MCF 10A (cell line): Measurements from ENCODE around the gene DUSP8. TPM values are rescaled to one million over a fixed set of nuclear protein-coding genes. Genes with fewer than 3 reads are reported as not detected.

Experiments
- BruUV-seq: library from RNA; stranded (reverse); fragments of 400-500 nt; replicated peaks from 2 replicates; lab custom pipeline; 2021; lab: Mats Ljungman, UMichigan
- CTCF ChIA-PET: fragments of 300-600 bp; sonication (Branson Sonifier 250); formaldehyde crosslinking; extraction: SDS; loops from one replicate; lab custom pipeline; 2021; ENCODE audit warnings: antibody characterized with exemption, inconsistent platforms; lab: Yijun Ruan, JAX
- POLR2A ChIA-PET: fragments of 300-600, 350-650 bp; sonication (Branson Sonifier 250); formaldehyde crosslinking; extraction: SDS; loops from one replicate; lab custom pipeline; 2020; ENCODE audit warnings: antibody characterized with exemption, inconsistent platforms; lab: Yijun Ruan, JAX
- DNase-seq: peaks from one replicate; pipeline ENCODE4 v3.0.0-alpha.2; 2018; ENCODE audit not compliant: unreplicated experiment
- H3K27ac Mint-ChIP-seq: one replicate; pipeline ENCODE4 v1.8.0; 2022; ENCODE audit warnings: mild to moderate bottlenecking, low read depth, mixed read lengths; ENCODE audit not compliant: unreplicated experiment
- H3K27me3 Mint-ChIP-seq: one replicate; pipeline ENCODE4 v1.8.0; 2022; ENCODE audit warnings: mixed read lengths; ENCODE audit not compliant: insufficient read depth, unreplicated experiment
- H3K36me3 Mint-ChIP-seq: one replicate; pipeline ENCODE4 v1.8.0; 2022; ENCODE audit warnings: mild to moderate bottlenecking, moderate library complexity, mixed read lengths; ENCODE audit not compliant: insufficient read depth, unreplicated experiment
- H3K4me1 Mint-ChIP-seq: one replicate; pipeline ENCODE4 v1.8.0; 2022; ENCODE audit warnings: mixed read lengths; ENCODE audit not compliant: insufficient read depth, unreplicated experiment
- H3K4me3 Mint-ChIP-seq: one replicate; pipeline ENCODE4 v1.8.0; 2022; ENCODE audit warnings: mild to moderate bottlenecking, moderate library complexity, mixed read lengths; ENCODE audit not compliant: unreplicated experiment
- H3K9me3 Mint-ChIP-seq: one replicate; pipeline ENCODE4 v1.8.0; 2022; ENCODE audit warnings: mixed read lengths; ENCODE audit not compliant: unreplicated experiment
- CTCF ChIP-seq: fragments of 200-600 bp; IDR thresholded peaks from one replicate; pipeline ENCODE4 v1.8.0; 2022; ENCODE audit warnings: antibody characterized with exemption, mild to moderate bottlenecking; ENCODE audit not compliant: unreplicated experiment
- intact Hi-C: fragments of 100-400 bp; cut with micrococcal nuclease; formaldehyde crosslinking; loops from 2 replicates; pipeline ENCODE4 v1.14.1; 2022
- total RNA-seq: library from RNA; stranded (reverse); gene quantifications from 2 replicates; pipeline ENCODE4 v1.2.3, GENCODE V29; 2022

DUSP8 gene
- total RNA-seq, 1 experiment from 2014 or later, result 17.6 TPM

GRCh38 chr11:1530686-1531448 lies 41.2 kb downstream of the DUSP8 start:
- no peak for TF ChIP-seq CTCF
- no peaks in the 10 kb centered on the region for H3K27me3 Mint-ChIP-seq
- POLR2A ChIA-PET, result interaction anchor here (0.6 to 1.0 kb wide), 3 partner anchors 66 to 294 kb away, joined by 3 to 4 read pairs (median 3); no protein-coding TSS in a partner anchor
- H3K9me3 Mint-ChIP-seq, result no peaks in the 10 kb centered on the region
- peaks cover 13% of the 10 kb centered on the region for H3K36me3 Mint-ChIP-seq
- CTCF ChIA-PET, result interaction anchor here (0.6 to 2.5 kb wide), 6 partner anchors 16 to 575 kb away, joined by 3 to 21 read pairs (median 4); no protein-coding TSS in a partner anchor
- BruUV-seq, result no TSS peak
- peak overlapping the region; percentile 82 for H3K27ac Mint-ChIP-seq
- peak overlapping the region; percentile 23 for H3K4me3 Mint-ChIP-seq
- intact Hi-C loops, result loop anchor here (10.0 kb wide), 1 partner anchor 226 kb away; the partner anchor contains the start of gene TOLLIP
- H3K4me1 Mint-ChIP-seq, result peaks cover 34% of the 10 kb centered on the region
- no peak for DNase-seq

- DNase-seq, result no peak
- ChIA-PET CTCF (interaction anchor here (1.8 kb wide), 1 partner anchor 14 kb away, joined by 6 read pairs; no protein-coding TSS in a partner anchor), POLR2A (no interaction called here)
- no peak overlapping the region for H3K27ac Mint-ChIP-seq
- no peaks in the 10 kb centered on the region for H3K9me3 Mint-ChIP-seq
- peaks cover 26% of the 10 kb centered on the region for H3K4me1 Mint-ChIP-seq
- H3K4me3 Mint-ChIP-seq, result no peak overlapping the region
- no peak for TF ChIP-seq CTCF
- H3K27me3 Mint-ChIP-seq, result no peaks in the 10 kb centered on the region
- intact Hi-C loops, result loop anchor here (10.0 kb wide), 1 partner anchor 225 kb away; the partner anchor contains the start of gene TOLLIP
- peaks cover 11% of the 10 kb centered on the region for H3K36me3 Mint-ChIP-seq
- BruUV-seq, result no TSS peak
Observed at GRCh38 chr11:1529774-1530173, 42.3 kb downstream of the DUSP8 start.

DNA sequence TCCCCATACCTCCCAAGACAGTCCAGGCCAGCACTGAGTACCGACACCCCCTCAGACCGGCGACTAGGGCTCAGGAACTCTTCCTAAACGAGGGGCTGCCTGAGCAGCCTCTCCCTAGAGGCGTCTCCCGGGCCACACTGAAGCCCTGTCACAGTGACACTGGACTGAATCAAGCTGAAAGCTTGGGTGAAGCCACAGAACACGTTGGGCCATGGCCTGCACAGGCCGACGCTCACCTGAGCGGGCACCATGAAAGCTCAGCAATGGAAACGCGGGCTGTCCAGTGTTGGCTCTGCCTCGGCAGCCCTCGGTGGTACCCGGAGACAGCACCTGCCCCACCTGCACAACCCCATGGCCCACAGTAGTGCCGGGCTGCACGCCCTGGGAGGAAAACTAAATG lies 42.8 kb downstream of the DUSP8 start:
- ChIA-PET POLR2A (no interaction called here), CTCF (interaction anchor here (0.6 to 1.8 kb wide), 2 partner anchors 14 to 35 kb away, joined by 3 to 6 read pairs; no protein-coding TSS in a partner anchor)
- intact Hi-C loops, result no loop called here
- Mint-ChIP-seq H3K27ac (no peak overlapping the region), H3K36me3 (peaks cover 6% of the 10 kb centered on the region), H3K27me3 (no peaks in the 10 kb centered on the region), H3K9me3 (no peaks in the 10 kb centered on the region), H3K4me3 (no peak overlapping the region), H3K4me1 (peaks cover 22% of the 10 kb centered on the region)
- BruUV-seq, result no TSS peak
- DNase-seq, result no peak
- no peak for TF ChIP-seq CTCF

- Mint-ChIP-seq H3K4me1 (peaks cover 20% of the 10 kb centered on the region), H3K27ac (no peak overlapping the region), H3K9me3 (no peaks in the 10 kb centered on the region), H3K4me3 (no peak overlapping the region), H3K36me3 (peaks cover 6% of the 10 kb centered on the region), H3K27me3 (no peaks in the 10 kb centered on the region)
- TF ChIP-seq CTCF, result no peak
- ChIA-PET POLR2A (no interaction called here), CTCF (interaction anchor here (0.6 to 1.8 kb wide), 2 partner anchors 13 to 36 kb away, joined by 3 to 6 read pairs; no protein-coding TSS in a partner anchor)
- DNase-seq, result no peak
- BruUV-seq, result no TSS peak
- intact Hi-C loops, result no loop called here
Observed at GRCh38 chr11:1528710-1529109, 43.4 kb downstream of the DUSP8 start.
